HG03575 (cell line): ENCODE data around the gene MSI1.

ENCODE experiments used
- ATAC-seq: cut with Tn5 transposase; IDR thresholded peaks from one replicate; pipeline ENCODE4 v1.9.1; 2021; ENCODE audit not compliant: unreplicated experiment, insufficient number of reproducible peaks, low FRiP score; ENCODE audit errors: extremely low read depth

The MSI1 gene

DNA sequence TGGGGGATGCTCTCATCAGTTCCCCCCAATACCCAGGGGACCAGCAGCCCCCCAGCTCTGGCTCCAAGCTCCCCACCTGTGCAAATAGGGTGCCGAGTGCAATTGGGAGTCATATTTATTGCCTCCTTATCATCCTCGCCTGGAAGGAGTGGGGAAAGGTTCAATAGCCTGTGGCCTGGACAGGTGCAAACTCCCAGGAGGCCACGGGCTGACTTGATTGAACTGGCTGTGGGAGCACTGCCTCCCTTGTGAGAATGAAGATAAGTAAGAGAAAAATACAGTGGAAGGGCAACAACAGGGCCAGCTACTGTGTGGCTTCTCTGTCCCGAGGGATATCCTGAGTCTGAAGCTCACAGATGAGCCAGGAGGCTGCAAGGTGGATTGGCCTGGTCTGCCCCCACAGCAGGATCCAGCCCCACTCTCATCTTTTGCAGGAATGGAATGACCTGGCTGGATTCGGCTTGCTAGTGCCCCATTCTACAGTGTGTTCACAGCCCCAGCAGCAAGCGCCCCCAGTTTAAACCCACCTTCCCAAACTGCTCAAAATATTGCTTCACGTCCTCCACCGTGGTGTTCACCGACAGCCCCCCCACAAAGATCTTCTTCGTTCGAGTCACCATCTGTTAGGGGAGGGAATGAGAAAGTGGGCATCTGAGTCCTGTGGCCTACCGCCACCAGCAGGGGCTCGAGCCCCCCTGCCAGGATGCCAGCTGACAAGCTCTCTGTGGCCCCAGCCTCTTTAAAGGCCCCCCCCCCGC lies 6.3 kb downstream of the MSI1 start:
- ATAC-seq, result no peak

DNA sequence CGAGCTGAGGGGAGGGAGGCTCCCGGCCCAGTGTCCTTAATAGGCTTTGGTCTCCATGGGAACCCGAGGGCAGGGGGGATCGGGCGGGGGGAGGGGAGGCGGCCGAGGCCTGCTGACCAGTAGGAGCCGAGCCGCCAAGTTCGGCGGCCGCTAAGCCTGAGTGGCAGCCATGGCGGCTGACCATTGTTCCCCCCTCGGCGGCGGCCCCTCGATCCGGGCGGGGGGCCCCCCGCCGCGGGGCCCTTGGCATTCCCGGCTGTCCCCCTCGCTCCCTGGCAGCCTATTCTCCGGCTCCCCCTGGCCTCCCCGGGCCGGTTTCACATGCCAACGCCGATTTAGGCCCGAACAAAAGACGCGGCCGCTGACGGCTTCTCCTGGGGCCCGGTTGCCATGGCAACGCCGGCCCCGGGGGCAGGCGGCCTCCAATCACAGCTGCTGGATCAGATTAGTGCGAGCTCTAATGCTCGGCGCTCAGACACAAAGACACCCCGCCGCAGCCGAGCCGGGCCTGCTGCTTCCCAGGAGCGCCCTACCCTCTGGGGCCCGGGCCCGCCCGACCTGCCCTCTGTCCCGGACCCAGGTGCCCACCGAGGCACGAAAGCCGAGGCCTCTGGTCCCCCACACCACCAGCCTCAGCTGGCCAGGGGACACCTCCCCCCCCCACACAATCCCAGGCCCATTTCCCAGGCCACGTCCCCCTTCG lies 7.3 kb downstream of the MSI1 start:
- ATAC-seq, result no peak

DNA sequence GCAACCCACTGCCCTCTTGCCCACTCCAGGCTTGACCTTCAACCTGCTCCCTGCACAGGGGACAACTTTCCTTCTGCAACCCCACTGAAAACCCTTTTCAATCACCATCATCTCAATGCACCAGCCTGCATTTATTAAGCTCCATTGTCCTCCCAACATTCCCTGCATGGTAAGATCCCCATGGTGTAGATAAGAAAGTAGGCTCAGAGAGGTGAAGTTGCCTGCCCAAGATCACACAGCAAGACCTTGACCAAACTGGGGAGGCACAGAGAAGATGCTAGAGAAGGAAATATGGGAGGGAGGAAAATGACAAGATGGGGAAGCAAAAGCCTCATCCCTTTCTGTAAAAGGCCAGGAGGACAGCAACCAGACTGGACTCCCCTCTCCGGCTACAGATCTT lies 9.8 kb downstream of the MSI1 start:
- ATAC-seq, result no peak

GRCh38 chr12:120358412-120359100 lies 10.4 kb downstream of the MSI1 start:
- ATAC-seq, result no peak

DNA sequence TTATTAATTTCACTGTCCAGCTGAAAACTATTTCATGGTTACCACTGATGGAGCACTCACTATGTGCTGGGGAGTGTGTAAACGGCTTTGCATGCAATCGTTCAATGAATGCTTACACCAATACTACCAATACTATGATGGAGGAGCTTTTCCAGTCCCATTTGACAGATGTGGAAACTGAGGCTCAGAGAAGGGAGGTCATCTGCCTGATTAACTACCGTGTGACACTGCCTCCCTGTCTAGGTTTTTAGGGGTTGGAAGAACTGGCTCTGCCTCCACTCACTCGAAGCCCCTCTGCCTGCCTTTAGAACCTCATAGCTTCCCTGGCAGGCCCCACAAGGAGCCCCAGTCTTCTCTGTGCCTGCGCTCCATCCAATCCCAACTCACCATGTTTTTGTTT lies 11.9 kb downstream of the MSI1 start:
- no peak for ATAC-seq

- no peak for ATAC-seq
Measured at GRCh38 chr12:120356567-120357030, 12.4 kb downstream of the MSI1 start.

- no peak for ATAC-seq
Measured at GRCh38 chr12:120353556-120354317, 15.2 kb downstream of the MSI1 start.

DNA sequence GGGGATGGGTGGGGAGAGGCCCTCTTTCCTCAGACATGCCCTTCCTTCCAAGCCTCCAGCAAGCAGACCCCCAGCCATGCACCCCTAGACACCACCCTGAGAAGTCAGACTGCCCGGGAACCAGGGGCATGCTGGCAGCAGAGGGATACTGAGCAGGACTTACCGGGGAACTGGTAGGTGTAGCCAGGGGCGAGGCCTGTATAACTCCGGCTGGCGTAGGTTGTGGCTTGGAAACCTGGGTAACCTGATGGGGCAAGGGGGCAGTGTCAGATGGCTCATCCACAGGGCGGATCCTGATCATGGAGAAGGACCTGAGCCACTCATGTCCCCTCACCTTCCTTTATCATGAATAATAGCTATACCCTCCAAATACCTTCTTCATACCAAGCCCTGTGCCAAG lies 15.8 kb downstream of the MSI1 start:
- ATAC-seq, result no peak

DNA sequence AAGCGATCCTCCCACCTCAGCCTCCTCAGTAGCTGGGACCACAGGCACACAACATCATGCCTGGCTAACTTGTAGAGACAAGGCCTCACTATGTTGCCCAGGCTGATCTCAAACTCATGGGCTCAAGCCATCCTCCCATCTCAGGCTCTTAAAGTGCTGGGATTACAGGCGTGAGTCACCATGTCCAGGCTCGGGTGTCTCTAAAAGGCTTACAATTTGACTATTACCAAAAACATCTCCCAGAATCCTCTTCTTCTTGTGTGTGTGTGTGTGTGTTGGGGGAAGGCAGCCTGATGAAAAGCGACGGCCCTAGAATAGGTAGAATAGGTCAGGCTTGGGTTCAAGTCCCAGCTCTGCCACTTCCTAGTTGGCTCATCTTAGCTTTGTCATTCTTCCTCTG lies 16.8 kb downstream of the MSI1 start:
- no peak for ATAC-seq

GRCh38 chr12:120350576-120351350 lies 18.2 kb downstream of the MSI1 start:
- no peak for ATAC-seq

GRCh38 chr12:120347766-120348165 lies 21.2 kb downstream of the MSI1 start:
- no peak for ATAC-seq

DNA sequence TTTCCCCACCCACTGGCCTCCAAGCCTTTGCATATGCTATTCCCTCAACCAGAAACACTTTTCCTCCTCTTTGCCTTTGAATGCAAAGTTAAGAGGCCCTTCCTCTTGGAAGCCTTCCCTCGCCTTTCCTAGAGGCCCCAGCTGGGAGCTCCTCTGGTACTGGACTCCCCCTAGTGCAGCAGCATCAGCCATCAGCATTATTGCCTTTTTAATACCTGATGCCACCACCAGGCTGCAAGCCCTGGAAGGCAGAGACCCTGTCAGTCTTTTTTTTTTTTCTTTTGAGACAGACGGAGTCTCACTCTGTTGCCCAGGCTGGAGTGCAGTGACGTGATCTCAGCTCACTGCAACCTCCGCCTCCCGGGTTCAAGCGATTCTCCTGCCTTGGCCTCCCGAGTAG lies 22.3 kb downstream of the MSI1 start:
- ATAC-seq, result no peak

- no peak for ATAC-seq
Measured at GRCh38 chr12:120346031-120346430, 22.9 kb downstream of the MSI1 start.

DNA sequence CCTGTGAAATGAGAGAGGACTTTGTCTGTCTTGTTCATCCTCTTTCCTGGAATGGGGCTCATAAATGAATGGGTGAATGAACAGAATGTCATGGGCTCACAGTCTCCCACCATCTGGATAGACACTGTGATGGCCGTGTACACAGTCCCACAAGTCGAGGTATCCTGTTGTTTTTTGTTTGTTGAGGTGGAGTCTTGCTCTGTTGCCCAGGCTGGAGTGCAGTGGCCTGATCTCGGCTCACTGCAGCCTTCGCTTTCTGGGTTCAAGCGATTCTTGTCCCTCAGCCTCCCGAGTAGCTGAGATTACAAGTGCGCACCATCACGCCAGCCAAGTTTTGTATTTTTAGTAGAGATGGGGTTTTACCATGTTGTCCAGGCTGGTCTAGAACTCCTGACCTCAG lies 25.3 kb downstream of the MSI1 start:
- ATAC-seq, result no peak

DNA sequence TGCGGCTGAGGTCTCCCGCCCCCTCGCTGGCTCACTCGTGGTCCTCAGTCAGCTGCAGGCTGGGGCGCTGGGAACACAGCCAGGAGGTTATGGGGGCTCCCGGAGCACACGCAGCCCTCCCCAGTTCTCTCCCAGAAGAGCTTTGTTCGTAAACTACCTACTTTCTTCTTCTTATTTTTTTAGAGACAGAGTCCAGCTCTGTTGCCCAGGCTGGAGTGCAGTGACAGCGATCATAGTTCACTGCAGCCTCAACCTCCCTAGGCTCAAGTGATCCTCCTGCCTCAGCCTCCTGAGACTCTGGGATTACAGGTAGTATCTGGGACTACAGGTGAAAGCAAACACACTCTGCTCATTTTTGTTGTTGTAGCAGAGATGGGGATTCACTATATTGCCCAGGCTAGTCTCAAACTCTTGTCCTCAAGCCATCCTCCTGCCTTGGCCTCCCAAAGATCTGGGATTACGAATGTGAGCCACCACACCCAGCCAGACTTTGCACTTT lies 25.9 kb downstream of the MSI1 start:
- no peak for ATAC-seq

DNA sequence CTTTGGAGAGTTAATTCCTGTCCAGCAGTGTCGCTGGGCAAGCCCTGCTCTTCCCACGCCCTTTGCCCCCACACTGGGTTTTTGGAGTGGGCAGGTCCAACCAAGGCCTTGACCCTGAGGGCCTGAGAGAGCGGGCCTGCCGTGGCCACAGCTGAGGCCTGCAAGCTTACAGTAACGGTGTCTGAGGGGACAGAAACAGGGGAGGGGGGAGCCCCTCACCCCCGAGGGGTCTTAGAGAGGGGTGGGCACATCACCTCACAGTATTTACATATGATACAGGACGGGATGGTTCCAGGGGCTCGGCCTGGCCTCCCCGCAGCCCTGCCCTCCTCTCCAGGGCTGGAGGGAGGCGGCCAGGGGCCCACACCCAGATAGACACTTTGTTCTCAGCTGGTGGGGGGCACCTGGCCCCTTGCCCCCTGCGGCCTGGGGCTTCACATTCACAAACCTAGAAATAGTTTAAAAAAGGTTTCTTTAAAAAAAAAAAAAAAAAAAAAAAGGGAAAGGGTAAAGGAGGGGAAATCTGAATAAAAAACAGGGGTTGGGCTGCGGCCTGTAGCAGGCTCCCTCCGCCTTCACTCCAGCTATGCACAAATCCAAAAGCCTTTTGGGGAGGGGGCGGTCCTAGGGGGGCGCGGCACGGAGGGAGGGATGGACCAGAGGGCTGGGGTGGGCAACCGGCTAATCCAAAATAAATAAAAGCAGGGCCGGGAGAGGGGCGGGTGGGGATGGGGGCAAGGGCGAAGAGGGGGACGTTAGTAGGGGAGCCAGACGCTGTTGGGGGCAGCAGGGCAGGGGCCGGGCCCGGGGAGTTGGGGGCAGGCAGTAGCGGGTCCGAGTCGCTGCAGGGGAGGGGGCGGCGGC lies 26.6 kb downstream of the MSI1 start:
- ATAC-seq, result no peak

DNA sequence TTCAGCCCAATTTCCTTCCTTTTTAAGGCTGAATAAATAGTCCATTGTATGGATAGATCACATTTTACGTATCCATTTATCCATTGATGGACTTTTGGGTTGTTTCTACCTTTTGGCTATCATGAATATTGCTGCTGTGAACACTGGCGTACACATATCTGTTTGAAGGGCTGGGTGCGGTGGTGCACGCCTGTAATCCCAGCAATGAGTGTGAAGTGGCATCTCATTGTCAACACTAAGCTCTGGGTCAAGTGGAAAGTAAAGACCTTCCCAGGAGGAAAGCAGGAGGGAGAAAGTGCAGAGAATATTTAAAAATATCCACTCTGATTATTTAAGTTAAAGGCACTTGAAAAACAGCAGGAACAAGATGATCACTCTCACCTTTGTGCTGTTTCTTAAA lies 29.7 kb downstream of the MSI1 start:
- ATAC-seq, result no peak

GRCh38 chr12:120337730-120338129 lies 31.2 kb downstream of the MSI1 start:
- no peak for ATAC-seq
